GM12878 (cell line): ENCODE data around the gene CHMP6.

Source experiments
- ATF2 ChIP-seq: IDR thresholded peaks from 2 replicates; pipeline ENCODE4 v1.6.1; 2012; ENCODE audit warnings: low read length, inconsistent platforms
- CEBPZ ChIP-seq: fragments of 150-350 bp; IDR thresholded peaks from 2 replicates; pipeline ENCODE4 v1.6.1; 2016; ENCODE audit warnings: low read depth, low read length
- CTCF ChIP-seq, 3 experiments: IDR thresholded peaks in 2 of 3; conservative IDR thresholded peaks in 1 of 3; 2 replicates each; pipeline ENCODE4 v1.5.1; 2011; ENCODE audit warnings: low read depth in 3 of 3, low read length in 3 of 3, mild to moderate bottlenecking in 3 of 3, control low read depth in 2 of 3, moderate library complexity in 2 of 3, inconsistent platforms in 1 of 3, mixed read lengths in 1 of 3; ENCODE audit not compliant: control insufficient read depth in 2 of 3, insufficient read depth in 1 of 3; ENCODE audit errors: extremely low read depth in 1 of 3
- CUX1 ChIP-seq: IDR thresholded peaks from 2 replicates; pipeline ENCODE4 v1.6.1; 2012; ENCODE audit warnings: improper control_type of control experiment, low read depth, low read length; ENCODE audit not compliant: insufficient replicate concordance
- GABPA ChIP-seq: IDR thresholded peaks from 2 replicates; pipeline ENCODE4 v1.6.1; 2014; ENCODE audit warnings: antibody characterized with exemption, low read depth, mild to moderate bottlenecking, inconsistent platforms
- HDAC6 ChIP-seq: fragments of 200-600 bp; sonication (generic); IDR thresholded peaks from one replicate; pipeline ENCODE4 v1.8.0; 2017; ENCODE audit warnings: antibody characterized with exemption; ENCODE audit not compliant: unreplicated experiment
- JUND ChIP-seq: IDR thresholded peaks from 2 replicates; pipeline ENCODE4 v1.6.1; 2012; ENCODE audit warnings: low read depth, mild to moderate bottlenecking, low read length, improper control_type of control experiment, moderate library complexity
- MEF2A ChIP-seq: IDR thresholded peaks from 2 replicates; pipeline ENCODE4 v1.6.1; 2011; ENCODE audit warnings: low read depth, mild to moderate bottlenecking, low read length, moderate library complexity; ENCODE audit not compliant: insufficient read depth
- POLR2A ChIP-seq: IDR thresholded peaks from 2 replicates; pipeline ENCODE4 v1.6.1; 2011; ENCODE audit warnings: low read depth, mild to moderate bottlenecking, low read length
- SIX5 ChIP-seq: IDR thresholded peaks from 2 replicates; pipeline ENCODE4 v1.6.1; 2011; ENCODE audit warnings: mild to moderate bottlenecking, low read depth, low read length, moderate library complexity; ENCODE audit not compliant: severe bottlenecking
- STAT1 ChIP-seq: fragments of 450-650 bp; conservative IDR thresholded peaks from 2 replicates; pipeline ENCODE4 v1.6.1; 2014; ENCODE audit warnings: antibody characterized with exemption, mild to moderate bottlenecking

- TF ChIP-seq SIX5 (no peak), GABPA (no peak), CEBPZ (no peak), POLR2A (no peak), CTCF (IDR thresholded peaks at IDR 0.05 in 2 of 3, conservative IDR thresholded peaks at IDR 0.05 in 1 of 3; ENCODE audit: control insufficient read depth in 2 of 3, extremely low read depth in 1 of 3, insufficient read depth in 1 of 3, low read depth in 3 of 3, low read length in 3 of 3) (peak in 1 of 3 experiments; percentile 1; a peak in 1 of 6 replicates), JUND (no peak), MEF2A (no peak), CUX1 (no peak), HDAC6 (no peak), STAT1 (no peak), ATF2 (no peak)
Measured at GRCh38 chr17:81049372-81049911, 57.8 kb downstream of the CHMP6 start.
